Measurements from ENCODE around the gene CGN.

- TF ChIP-seq POLR2A (IDR thresholded peaks at IDR 0.05; ENCODE audit: low read depth, low read length): no peak
- no peak for TF ChIP-seq POLR2AphosphoS5 (IDR thresholded peaks at IDR 0.05; ENCODE audit: low read depth, low read length)
Measured at GRCh38 chr1:151491641-151492040, 19.5 kb upstream of the CGN start.

All from GM12892 (cell line).